Mesodermal cell (in vitro differentiated cells): Measurements from ENCODE around the gene ZNF408.
"Not testable (repeated sequence)": the region's sequence is repeated elsewhere in the genome, so short reads cannot be mapped to it uniquely, and the experiment has no call there.

Experiments
- H3K27ac ChIP-seq: 2 replicates; pipeline ENCODE4 v1.7.0; 2013; ENCODE audit warnings: mild to moderate bottlenecking, low read depth, low read length, moderate library complexity; ENCODE audit not compliant: severe bottlenecking
- H3K36me3 ChIP-seq: 2 replicates; pipeline ENCODE4 v1.7.1; 2013; ENCODE audit warnings: mild to moderate bottlenecking, low read length, moderate library complexity; ENCODE audit not compliant: control insufficient read depth, insufficient read depth
- H3K4me1 ChIP-seq: one replicate; pipeline ENCODE4 v1.7.1; 2013; ENCODE audit warnings: mild to moderate bottlenecking, low read length; ENCODE audit not compliant: insufficient read depth, control insufficient read depth, poor library complexity, severe bottlenecking
- H3K4me3 ChIP-seq: 2 replicates; pipeline ENCODE4 v1.7.0; 2013; ENCODE audit warnings: low read length, control low read depth, mild to moderate bottlenecking; ENCODE audit not compliant: insufficient read depth, poor library complexity, severe bottlenecking; ENCODE audit errors: extremely low read depth
- H3K9me3 ChIP-seq: 2 replicates; pipeline ENCODE4 v1.7.1; 2013; ENCODE audit warnings: mild to moderate bottlenecking, low read length, moderate library complexity; ENCODE audit not compliant: control insufficient read depth
- WGBS, 2 experiments: methylation state at CpG; one replicate each; pipeline ENCODE4 v1.1.5; 2013; ENCODE audit warnings: missing lambda C conversion rate in 2 of 2; ENCODE audit not compliant: insufficient coverage in 2 of 2; 5-methylcytosine and 5-hydroxymethylcytosine counted together

The ZNF408 gene

GRCh38 chr11:46697723-46698122 is 3.1 kb upstream of the ZNF408 start:
- Histone ChIP-seq H3K9me3 (no peaks in the 10 kb centered on the region), H3K36me3 (peaks cover 51% of the 10 kb centered on the region), H3K27ac (peak overlapping the region; percentile 77), H3K4me3 (no peak overlapping the region), H3K4me1 (peaks cover 26% of the 10 kb centered on the region)
- 59 to 70% methylated on average over 2 of the region's 2 CpGs for WGBS, 2 experiments

- peaks cover 26% of the 10 kb centered on the region for H3K4me1 ChIP-seq
- H3K36me3 ChIP-seq, result peaks cover 51% of the 10 kb centered on the region
- H3K4me3 ChIP-seq, result no peak overlapping the region
- no peaks in the 10 kb centered on the region for H3K9me3 ChIP-seq
- H3K27ac ChIP-seq, result no peak overlapping the region
- WGBS, 2 experiments, result 86% methylated on average over 1 of the region's 1 CpG; no CpG with 5 or more reads in 1 of the 2 experiments
These were observed 2.2 kb upstream of the ZNF408 start for GRCh38 chr11:46698597-46698996.

DNA sequence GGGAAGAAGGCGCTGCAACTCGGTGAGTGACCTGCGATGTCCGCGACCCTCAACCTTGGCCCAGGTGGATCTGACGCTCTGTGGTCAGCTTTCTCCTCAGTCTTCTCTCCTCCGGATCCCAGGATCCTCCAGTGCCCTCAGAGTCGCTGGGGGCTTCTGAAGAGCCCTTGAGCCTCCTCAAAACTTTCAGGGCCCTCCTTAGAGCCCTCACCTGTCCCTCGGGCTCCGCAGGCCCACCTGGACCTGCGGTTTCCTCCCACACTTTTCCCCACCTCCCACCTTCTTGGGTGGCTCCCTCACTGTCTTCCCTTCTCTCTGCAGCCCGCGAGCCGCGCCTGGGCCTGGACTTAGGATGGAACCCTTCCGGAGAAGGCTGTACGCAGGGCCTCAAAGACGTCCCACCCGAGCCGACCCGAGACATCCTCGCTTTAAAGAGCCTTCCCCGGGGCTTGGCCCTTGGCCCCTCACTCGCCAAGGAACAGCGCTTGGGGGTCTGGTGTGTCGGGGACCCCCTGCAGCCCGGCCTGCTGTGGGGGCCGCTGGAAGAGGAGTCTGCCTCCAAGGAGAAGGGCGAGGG is 335 bp downstream of the ZNF408 start:
- peak overlapping the region; percentile 100 for H3K4me3 ChIP-seq
- peaks cover 26% of the 10 kb centered on the region for H3K4me1 ChIP-seq
- 1 to 2% methylated on average over 15 to 22 of the region's 29 CpGs for WGBS, 2 experiments
- H3K9me3 ChIP-seq, result no peaks in the 10 kb centered on the region
- H3K27ac ChIP-seq, result peak overlapping the region; percentile 97
- H3K36me3 ChIP-seq, result peaks cover 51% of the 10 kb centered on the region

GRCh38 chr11:46705070-46705688 is 4.3 kb downstream of the ZNF408 start:
- Histone ChIP-seq H3K4me1 (peaks cover 9% of the 10 kb centered on the region), H3K27ac (no peak overlapping the region), H3K9me3 (no peaks in the 10 kb centered on the region), H3K36me3 (peaks cover 69% of the 10 kb centered on the region), H3K4me3 (no peak overlapping the region)
- WGBS, 2 experiments, result 96 to 97% methylated on average over 27 to 31 of the region's 31 CpGs

- H3K4me3 ChIP-seq, result no peak overlapping the region
- H3K27ac ChIP-seq, result no peak overlapping the region
- H3K9me3 ChIP-seq, result no peaks in the 10 kb centered on the region
- WGBS, 2 experiments, result 91 to 94% methylated on average over 7 of the region's 7 CpGs
- peaks cover 65% of the 10 kb centered on the region for H3K36me3 ChIP-seq
- peaks cover 6% of the 10 kb centered on the region for H3K4me1 ChIP-seq
These were observed 6.1 kb downstream of the ZNF408 start for GRCh38 chr11:46706886-46707285.

GRCh38 chr11:46709351-46709750 is 8.5 kb downstream of the ZNF408 start:
- not testable (repeated sequence) for H3K4me1 ChIP-seq, H3K9me3 ChIP-seq, H3K27ac ChIP-seq, H3K4me3 ChIP-seq
- H3K36me3 ChIP-seq, result peaks cover 40% of the 10 kb centered on the region
- WGBS, 2 experiments, result 95 to 97% methylated on average over 9 of the region's 9 CpGs

- WGBS, 2 experiments, result 88% methylated on average over 9 to 10 of the region's 10 CpGs
- no peak overlapping the region for H3K4me3 ChIP-seq
- peaks cover 25% of the 10 kb centered on the region for H3K36me3 ChIP-seq
- H3K4me1 ChIP-seq, result peaks cover 9% of the 10 kb centered on the region
- H3K27ac ChIP-seq, result no peak overlapping the region
- no peaks in the 10 kb centered on the region for H3K9me3 ChIP-seq
These were observed 10.0 kb downstream of the ZNF408 start for GRCh38 chr11:46710821-46711269.

DNA sequence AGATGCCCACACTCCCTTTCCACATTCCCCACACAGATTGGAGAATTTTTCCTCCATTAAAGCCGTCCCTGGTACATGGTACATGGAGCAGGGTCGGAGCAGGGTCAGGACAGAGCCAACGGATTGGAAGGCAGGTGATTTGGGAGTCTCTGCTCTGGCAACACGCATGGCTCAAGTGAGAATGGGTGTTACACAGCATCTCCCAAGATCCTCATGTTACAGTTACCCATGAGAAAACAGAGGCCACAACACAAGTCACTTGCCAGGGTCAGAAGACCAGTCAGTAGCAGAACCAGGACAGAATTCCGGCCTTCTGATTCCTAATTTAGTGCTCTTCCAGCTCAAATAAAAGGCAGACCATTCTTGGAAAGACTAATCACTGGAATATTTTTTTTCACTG is 10.5 kb downstream of the ZNF408 start:
- peaks cover 21% of the 10 kb centered on the region for H3K36me3 ChIP-seq
- WGBS, 2 experiments, result 96 to 100% methylated on average over 4 to 5 of the region's 5 CpGs
- H3K4me3 ChIP-seq, result no peak overlapping the region
- H3K27ac ChIP-seq, result no peak overlapping the region
- H3K4me1 ChIP-seq, result peaks cover 9% of the 10 kb centered on the region
- H3K9me3 ChIP-seq, result no peaks in the 10 kb centered on the region

GRCh38 chr11:46712874-46713576 is 12.2 kb downstream of the ZNF408 start:
- H3K4me1 ChIP-seq, result peaks cover 12% of the 10 kb centered on the region
- no peak overlapping the region for H3K27ac ChIP-seq
- peaks cover 4% of the 10 kb centered on the region for H3K36me3 ChIP-seq
- no peak overlapping the region for H3K4me3 ChIP-seq
- no peaks in the 10 kb centered on the region for H3K9me3 ChIP-seq
- 90 to 93% methylated on average over 5 to 6 of the region's 7 CpGs for WGBS, 2 experiments

DNA sequence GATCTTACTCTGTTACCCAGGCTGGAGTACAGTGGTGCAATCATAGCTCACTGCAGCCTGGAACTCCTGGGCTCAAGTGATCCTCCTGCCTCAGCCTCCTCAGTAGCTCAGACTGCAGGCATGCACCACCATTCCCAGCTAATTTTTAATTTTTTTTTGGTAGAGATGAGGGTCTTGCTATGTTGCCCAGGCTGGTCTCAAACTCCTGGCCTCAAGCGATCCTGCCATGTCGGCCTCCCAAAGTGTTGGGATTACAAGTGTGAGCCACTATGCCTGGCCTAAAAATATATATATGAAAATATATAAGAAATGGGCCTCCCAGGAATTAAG is 17.0 kb downstream of the ZNF408 start:
- not testable (repeated sequence) for H3K9me3 ChIP-seq, H3K36me3 ChIP-seq, H3K27ac ChIP-seq, H3K4me3 ChIP-seq
- peaks cover 16% of the 10 kb centered on the region for H3K4me1 ChIP-seq
- no CpG with 5 or more reads among the region's 2 CpGs for WGBS, 2 experiments
